NB4 (cell line): Measurements from ENCODE around the gene CCDC92.

Experiments
- DNase-seq: peaks from one replicate; pipeline ENCODE4 v3.0.0; 2010; ENCODE audit warnings: low read depth
- H3K4me3 ChIP-seq: one replicate; pipeline ENCODE4 v1.5.1; 2011; ENCODE audit warnings: mild to moderate bottlenecking, low read depth, low read length, moderate library complexity
- MYC ChIP-seq: IDR thresholded peaks from 2 replicates; pipeline ENCODE4 v1.6.1; 2011; ENCODE audit warnings: low read depth, low read length
- POLR2A ChIP-seq: IDR thresholded peaks from 2 replicates; pipeline ENCODE4 v1.6.1; 2011; ENCODE audit warnings: mild to moderate bottlenecking; ENCODE audit not compliant: insufficient read length; ENCODE audit errors: extremely low read depth
- TF ChIP-seq, protein P1 (sequence below): IDR thresholded peaks from one replicate; pipeline ENCODE4 v1.5.1; 2012; ENCODE audit warnings: low read depth, low read length
- TF ChIP-seq, protein P2 (sequence below): IDR thresholded peaks from 2 replicates; pipeline ENCODE4 v1.6.1; 2011; ENCODE audit warnings: low read depth, low read length

CCDC92 gene

DNA sequence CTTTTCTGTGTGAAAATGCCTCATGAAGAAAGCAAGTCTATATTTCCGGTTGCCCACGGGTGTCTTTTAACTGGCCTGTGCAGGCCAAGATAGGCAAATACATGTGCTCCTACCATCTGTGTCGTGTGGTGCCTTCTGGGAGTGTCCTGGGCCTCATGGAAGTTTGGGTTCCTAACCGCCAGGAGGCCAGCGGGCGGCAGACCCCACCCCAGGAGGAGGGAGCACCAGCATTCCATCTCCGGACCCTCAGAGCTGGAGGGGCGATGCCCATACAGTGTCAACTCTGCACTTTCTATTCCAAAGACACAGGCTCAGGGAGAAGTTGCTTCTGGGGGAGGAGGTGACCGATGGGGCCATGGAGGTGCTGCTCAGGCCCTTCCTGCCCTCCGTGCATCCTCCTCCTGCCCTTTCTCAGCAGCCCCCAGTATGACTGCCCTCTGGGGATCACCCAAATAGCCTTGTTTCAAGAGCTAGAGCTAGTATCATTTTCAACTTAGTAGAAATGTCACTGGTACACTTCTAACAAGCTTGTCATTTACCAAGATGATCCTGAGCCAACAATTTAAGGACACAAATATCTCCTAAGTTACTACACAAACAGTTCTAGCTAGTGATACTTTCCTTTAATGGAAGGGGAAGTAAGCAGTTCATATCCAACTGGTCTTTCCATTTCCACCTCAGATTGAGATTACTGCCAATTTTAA lies 17.8 kb downstream of the CCDC92 start:
- TF ChIP-seq, protein P1, sequence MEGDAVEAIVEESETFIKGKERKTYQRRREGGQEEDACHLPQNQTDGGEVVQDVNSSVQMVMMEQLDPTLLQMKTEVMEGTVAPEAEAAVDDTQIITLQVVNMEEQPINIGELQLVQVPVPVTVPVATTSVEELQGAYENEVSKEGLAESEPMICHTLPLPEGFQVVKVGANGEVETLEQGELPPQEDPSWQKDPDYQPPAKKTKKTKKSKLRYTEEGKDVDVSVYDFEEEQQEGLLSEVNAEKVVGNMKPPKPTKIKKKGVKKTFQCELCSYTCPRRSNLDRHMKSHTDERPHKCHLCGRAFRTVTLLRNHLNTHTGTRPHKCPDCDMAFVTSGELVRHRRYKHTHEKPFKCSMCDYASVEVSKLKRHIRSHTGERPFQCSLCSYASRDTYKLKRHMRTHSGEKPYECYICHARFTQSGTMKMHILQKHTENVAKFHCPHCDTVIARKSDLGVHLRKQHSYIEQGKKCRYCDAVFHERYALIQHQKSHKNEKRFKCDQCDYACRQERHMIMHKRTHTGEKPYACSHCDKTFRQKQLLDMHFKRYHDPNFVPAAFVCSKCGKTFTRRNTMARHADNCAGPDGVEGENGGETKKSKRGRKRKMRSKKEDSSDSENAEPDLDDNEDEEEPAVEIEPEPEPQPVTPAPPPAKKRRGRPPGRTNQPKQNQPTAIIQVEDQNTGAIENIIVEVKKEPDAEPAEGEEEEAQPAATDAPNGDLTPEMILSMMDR: no peak
- no peak for TF ChIP-seq MYC
- TF ChIP-seq, protein P2, sequence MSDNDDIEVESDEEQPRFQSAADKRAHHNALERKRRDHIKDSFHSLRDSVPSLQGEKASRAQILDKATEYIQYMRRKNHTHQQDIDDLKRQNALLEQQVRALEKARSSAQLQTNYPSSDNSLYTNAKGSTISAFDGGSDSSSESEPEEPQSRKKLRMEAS: no peak
- TF ChIP-seq POLR2A: no peak
- H3K4me3 ChIP-seq: no peak overlapping the region
- DNase-seq: no peak

DNA sequence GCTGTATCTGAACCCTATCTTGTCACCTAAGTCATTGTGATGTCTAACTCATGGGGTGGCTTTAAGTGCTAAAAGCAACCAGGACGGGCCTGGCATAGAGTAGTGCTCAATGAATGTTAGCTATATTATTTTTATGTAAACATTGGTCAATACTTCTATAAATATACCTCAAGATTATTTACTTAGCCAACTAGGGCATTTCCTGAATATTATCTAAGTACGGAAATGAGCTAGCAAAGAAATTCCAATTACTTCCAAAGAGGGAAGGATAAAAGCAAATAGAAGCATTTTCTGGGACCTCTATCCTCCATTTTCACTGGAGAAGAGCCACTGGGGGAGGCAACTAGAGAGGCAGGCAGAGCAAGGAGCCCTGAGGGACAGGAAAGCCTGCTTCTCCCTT lies 20.6 kb downstream of the CCDC92 start:
- H3K4me3 ChIP-seq: no peak overlapping the region
- TF ChIP-seq, protein P2: no peak
- no peak for DNase-seq

DNA sequence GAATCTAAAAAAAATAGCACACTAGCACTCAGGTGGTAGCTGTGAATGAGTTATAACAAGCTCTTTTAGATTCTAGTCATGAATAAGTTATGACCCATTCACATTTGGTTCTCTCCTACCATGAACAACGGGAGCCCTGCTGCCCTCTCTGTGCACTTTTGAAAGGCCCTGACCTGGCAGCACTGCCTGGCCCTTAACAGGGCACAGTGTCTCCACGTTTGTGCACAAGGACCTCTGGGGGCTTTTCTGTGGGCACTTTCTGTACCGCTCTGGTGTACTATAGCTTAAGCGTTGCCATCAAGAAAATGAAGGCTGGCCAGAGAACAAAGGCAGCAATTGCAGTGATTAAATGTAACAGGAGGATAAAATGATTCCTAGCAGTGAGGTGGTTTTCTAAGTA lies 21.2 kb downstream of the CCDC92 start:
- TF ChIP-seq, protein P1: no peak
- TF ChIP-seq MYC (no peak), POLR2A (no peak)
- TF ChIP-seq, protein P2: no peak
- DNase-seq: no peak
- H3K4me3 ChIP-seq: no peak overlapping the region

DNA sequence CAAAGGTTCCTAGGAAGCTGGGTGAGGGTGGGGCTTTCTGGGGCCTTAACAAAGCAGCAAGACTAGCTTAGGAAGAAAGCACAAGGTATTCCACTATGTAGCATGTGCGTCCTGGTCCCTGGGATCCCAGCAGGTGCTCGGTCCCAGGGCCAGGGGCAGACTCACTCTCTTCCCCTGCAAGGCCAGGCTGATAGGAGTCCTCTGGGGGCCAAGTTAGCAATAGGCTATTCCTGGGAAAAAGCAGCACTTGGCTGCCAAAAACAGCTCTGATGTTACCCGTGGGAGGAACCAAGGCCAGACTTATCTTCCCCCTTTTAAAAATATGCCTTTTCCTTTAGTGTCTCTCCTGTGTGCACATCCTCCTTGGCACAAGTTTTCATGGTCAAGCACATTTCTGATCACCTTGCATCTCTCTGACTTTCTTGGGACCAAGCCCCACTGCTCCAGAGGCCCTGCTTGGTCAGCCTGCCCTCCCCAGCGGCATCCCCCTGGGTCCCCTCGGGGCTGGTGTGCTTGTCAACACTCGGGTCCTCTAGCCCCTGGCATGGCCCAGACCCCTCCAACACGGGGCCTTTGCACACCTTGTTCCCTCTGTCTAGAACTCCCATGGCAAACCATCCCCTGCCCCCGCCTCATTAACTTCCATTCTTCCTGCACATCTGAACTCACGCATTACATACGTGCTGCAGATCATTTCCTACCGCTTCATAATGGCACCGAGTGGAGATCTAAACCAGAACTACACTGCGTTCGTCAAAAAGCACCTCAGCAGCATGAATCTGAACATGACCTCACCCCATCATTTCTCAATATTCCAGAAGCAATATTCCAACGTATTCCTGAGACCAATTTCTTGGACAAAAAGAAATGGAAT lies 21.9 kb downstream of the CCDC92 start:
- no peak overlapping the region for H3K4me3 ChIP-seq
- no peak for DNase-seq
- TF ChIP-seq MYC: no peak
- TF ChIP-seq POLR2A: no peak
- TF ChIP-seq, protein P2: no peak
- TF ChIP-seq, protein P1: no peak

DNA sequence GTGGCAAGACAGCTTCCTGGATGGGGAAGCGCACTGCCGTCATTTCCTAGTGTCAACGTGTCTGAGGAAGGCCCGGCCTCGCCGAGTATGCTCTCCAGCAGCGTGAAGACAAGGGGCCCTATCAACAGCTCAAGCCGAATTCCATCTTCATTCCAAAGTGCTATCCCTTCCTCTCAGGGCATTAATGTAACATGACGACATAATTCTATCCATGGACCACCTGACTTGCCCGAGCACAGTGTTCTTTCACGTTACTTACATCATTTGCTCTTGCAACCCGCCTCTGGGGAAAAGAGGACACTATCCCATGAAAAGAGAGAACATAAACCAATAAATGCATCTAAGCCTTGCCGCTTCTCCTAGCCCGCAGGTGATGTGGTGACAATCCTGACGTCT lies 22.9 kb downstream of the CCDC92 start:
- DNase-seq: no peak
- H3K4me3 ChIP-seq: no peak overlapping the region
- TF ChIP-seq, protein P2: no peak
- TF ChIP-seq MYC: no peak
- TF ChIP-seq, protein P1: no peak
- TF ChIP-seq POLR2A: no peak
